ENCODE data around the gene ZBTB16. TPM values are rescaled to one million over a fixed set of nuclear protein-coding genes. Genes with fewer than 3 reads are reported as not detected.

ZBTB16 gene
- total and polyA plus RNA-seq, 4 donors, result 8.9 to 140 (median 34.5) TPM

- DNase-seq (ENCODE audit: low spot score), result no peak
- Histone ChIP-seq H3K9me3 (ENCODE audit: control insufficient read depth in 4 of 4, low read length in 3 of 4) (no peaks in the 10 kb centered on the region), H3K4me1 (ENCODE audit: control insufficient read depth in 4 of 4, insufficient read depth in 4 of 4, low read length in 3 of 4) (peaks cover 1 to 24% (median 14%) of the 10 kb centered on the region in 4 donors), H3K36me3 (ENCODE audit: control insufficient read depth in 4 of 4, insufficient read depth in 3 of 4, low read depth in 1 of 4, low read length in 3 of 4) (peaks cover 0 to 9% (median 2%) of the 10 kb centered on the region in 4 donors), H3K27ac (ENCODE audit: low read depth in 1 of 2, low read length in 2 of 2) (no peak overlapping the region), H3K9ac (ENCODE audit: low read depth in 1 of 2, low read length in 2 of 2) (no peak overlapping the region), H3K27me3 (ENCODE audit: control insufficient read depth in 4 of 4, insufficient read depth in 4 of 4, low read length in 3 of 4) (no peaks in the 10 kb centered on the region), H3K4me3 (ENCODE audit: low read depth in 1 of 3, low read length in 3 of 3) (no peak overlapping the region)
- no peak for TF ChIP-seq NR2F2 (IDR thresholded peaks at IDR 0.05)
- no peak for TF ChIP-seq FOXA2 (IDR thresholded peaks at IDR 0.05)
- TF ChIP-seq EGR1 (IDR thresholded peaks at IDR 0.05; ENCODE audit: low read depth in 2 of 2), result no peak
- TF ChIP-seq RAD21 (IDR thresholded peaks at IDR 0.05), result no peak
- TF ChIP-seq REST (IDR thresholded peaks at IDR 0.05), result no peak
- WGBS, result 94% methylated on average over 9 of the region's 9 CpGs
These were observed 141.0 kb downstream of the ZBTB16 start for GRCh38 chr11:114200351-114201133.

GRCh38 chr11:114201219-114201618 is 141.7 kb downstream of the ZBTB16 start:
- no peak overlapping the region for H3K4me3 ChIP-seq (ENCODE audit: low read depth in 1 of 3, low read length in 3 of 3)
- no peak overlapping the region for H3K9ac ChIP-seq (ENCODE audit: low read depth in 1 of 2, low read length in 2 of 2)
- peaks cover 2 to 19% (median 12%) of the 10 kb centered on the region in 4 donors for H3K4me1 ChIP-seq (ENCODE audit: control insufficient read depth in 4 of 4, insufficient read depth in 4 of 4, low read length in 3 of 4)
- H3K27ac ChIP-seq (ENCODE audit: low read depth in 1 of 2, low read length in 2 of 2), result no peak overlapping the region
- TF ChIP-seq EGR1 (IDR thresholded peaks at IDR 0.05; ENCODE audit: low read depth in 2 of 2) (no peak), HNF4A (conservative IDR thresholded peaks at IDR 0.05) (no peak), RXRA (IDR thresholded peaks at IDR 0.05) (no peak), GABPA (IDR thresholded peaks at IDR 0.05 in 1 of 2, conservative IDR thresholded peaks at IDR 0.05 in 1 of 2) (no peak), JUND (IDR thresholded peaks at IDR 0.05) (no peak), NR2F2 (IDR thresholded peaks at IDR 0.05) (no peak), FOXA1 (IDR thresholded peaks at IDR 0.05) (no peak), MAX (IDR thresholded peaks at IDR 0.05) (no peak), SP1 (IDR thresholded peaks at IDR 0.05) (no peak), REST (IDR thresholded peaks at IDR 0.05) (no peak)
- 93% methylated on average over 8 of the region's 8 CpGs for WGBS
- no peaks in the 10 kb centered on the region for H3K9me3 ChIP-seq (ENCODE audit: control insufficient read depth in 4 of 4, low read length in 3 of 4)
- DNase-seq (ENCODE audit: low spot score), result no peak
- peaks cover 0 to 11% (median 3%) of the 10 kb centered on the region in 4 donors for H3K36me3 ChIP-seq (ENCODE audit: control insufficient read depth in 4 of 4, insufficient read depth in 3 of 4, low read depth in 1 of 4, low read length in 3 of 4)
- H3K27me3 ChIP-seq (ENCODE audit: control insufficient read depth in 4 of 4, insufficient read depth in 4 of 4, low read length in 3 of 4), result no peaks in the 10 kb centered on the region

Data from liver (tissue), 9 donors.